NCI-H1048 (cell line): ENCODE results near the gene INSIG2.
"Not testable (repeated sequence)": the region's sequence is repeated elsewhere in the genome, so short reads cannot be mapped to it uniquely, and the experiment has no call there.

Source experiments
- DNase-seq: peaks from one replicate; lab custom pipeline; 2025; lab: John Stamatoyannopoulos, UW

INSIG2 gene

DNA sequence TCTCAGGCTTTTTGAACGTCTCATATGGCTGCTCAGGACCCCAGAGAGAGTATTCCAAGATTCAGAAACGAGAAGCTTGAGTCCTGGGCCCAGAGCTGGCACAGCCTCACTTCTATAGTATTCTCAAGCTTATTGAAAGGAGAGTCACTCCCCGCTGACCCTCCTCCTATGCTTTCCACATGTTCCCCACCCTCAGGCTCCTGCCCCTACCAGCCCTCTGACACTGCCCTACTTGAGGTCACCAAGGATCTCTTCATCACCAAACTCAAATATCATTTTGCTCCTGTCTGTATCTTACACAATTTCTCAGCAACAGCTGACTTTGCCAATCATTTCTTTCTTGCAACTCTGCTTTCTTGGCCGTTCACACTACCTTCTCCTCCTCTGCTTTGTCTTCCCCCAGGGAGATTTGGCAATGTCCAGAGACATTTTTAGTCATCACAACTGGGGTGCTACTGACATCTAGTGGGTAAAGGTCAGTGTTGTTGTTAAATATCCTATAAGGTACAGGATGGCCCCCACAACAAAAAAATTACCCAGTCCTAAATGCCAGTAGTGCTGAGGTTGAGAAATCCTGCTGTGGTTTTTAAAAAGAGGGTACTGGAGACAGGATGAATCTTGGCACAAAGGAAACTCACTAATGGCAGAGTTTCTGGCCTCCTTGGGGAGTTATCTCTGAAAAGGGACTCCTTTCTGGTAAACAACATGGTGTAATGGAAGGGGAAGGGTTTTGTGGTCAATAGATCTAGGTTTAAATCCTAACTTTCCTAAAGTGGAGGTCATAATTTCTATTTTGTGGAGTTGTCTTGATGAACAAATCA, 26.9 kb upstream of the INSIG2 start:
- no peak for DNase-seq

DNA sequence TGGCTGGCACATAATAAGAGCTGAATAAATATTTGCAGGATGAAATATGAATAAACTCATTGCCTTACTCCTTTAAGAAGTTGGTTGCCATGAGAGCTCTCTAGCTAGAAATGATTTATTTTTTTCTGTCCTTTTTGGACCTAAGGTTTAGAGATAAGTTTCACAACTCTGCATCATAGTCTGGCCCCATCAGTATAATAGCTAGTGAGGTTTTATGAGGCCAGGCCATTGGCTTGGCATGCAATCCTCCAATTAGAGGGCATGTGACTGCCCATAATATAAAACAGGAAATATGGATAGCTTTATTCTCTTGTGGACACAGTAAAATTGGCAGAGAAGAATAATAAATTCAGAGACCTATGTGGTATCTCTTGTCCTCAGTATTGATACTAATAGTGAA, 26.2 kb upstream of the INSIG2 start:
- no peak for DNase-seq

DNA sequence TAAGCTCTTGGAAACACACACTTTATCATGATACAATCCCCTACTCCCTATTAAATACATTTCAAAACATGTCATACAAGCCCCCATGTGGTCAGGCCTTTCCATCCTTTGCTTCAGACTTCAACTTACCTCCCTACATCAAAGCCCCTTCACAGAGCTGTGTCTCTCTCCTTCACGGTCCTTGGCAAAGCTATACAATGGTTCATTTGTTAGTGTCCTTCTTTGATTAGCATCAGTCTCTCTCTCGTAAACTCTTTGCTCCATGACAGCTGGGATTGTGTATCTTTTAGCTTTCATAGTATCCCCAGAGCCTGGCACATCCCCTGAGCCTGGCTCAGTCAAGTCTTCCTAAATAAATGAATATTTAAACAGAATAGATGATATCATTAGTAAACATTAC, 25.6 kb upstream of the INSIG2 start:
- no peak for DNase-seq

DNA sequence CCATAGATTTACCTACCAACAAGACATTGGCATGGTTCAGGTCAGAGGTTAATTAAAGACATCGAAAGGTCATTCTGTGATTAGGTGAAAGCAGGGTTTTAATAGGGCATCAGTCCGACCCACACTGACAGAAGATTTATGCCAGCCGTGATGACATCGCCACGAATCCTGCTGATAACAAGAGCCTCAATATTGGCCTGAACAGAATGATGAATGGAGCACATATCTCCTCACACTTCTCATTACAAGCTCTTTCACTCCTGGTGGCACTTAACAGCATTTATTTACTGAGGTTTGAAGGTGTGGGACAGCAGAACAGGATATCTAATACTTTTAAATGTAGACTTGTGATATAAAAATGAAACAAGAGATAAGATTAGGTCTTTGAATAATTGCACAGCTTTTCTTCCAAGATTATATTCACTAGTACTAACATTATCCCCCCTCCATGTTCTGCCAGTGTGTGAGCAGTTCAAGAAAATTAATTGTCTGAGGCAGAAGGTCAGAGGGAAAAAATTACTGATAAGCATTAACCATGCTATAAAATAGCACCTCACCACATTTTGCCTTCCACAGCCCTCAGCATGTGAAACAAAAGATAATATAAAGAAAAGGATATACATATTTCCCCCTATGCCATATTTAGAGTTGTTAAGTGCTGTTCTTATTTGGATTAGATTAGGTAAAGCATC, 23.1 kb upstream of the INSIG2 start:
- DNase-seq = no peak

DNA sequence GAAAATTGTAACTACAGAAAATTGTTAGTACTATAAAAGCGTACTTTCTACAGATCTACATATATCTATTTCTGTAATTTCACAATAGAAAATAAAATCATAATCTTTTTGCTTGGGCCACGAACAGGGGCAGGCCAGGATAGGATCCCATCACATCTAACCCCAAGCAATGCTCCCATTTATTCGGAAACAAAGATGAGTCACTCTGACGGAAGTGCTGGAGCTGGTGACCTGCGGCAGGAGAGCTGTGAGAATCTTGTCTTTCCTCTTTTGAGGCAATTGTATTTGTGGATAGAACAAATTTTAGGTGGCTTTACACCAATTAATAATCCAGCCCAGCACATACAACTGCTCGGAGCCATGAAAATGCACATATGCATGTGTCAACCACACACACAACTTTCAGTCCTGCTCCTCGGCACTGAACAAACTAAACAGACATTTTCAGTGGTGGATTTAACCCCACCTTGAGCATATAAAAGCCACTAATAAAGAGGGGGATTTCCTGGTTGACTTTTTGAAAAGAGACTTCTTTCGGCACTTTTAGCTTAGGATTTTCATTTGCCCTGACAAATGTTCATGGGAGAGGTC, 22.3 kb upstream of the INSIG2 start:
- DNase-seq = no peak

DNA sequence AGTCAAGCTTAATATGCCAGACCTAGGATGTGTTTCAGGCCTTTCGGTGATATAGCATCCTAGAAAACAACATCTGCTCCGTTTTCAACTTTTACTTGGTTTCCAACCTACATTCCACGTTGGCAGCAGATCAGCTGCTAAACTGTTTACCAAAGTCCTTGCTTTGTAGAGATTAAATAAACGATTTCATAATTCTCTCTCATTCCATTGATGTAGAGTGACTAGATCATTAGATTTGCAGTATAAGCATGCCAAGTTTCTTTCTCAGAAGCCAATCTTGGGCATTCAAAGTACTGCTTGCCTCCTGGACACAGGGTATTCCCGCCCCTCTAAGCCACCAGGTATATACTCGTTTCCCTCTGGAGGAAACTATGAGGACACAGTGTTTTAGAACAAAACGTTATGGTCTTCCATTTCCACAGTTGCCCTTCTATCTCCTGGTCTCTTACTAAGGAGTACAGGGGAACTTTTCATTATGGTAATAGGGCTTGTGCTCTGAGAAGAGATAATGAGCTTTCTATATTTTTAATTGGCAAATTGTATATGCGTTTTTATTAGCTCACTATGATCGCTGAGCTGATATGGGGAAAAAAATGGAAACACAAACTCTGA, 10.5 kb upstream of the INSIG2 start:
- no peak for DNase-seq

DNA sequence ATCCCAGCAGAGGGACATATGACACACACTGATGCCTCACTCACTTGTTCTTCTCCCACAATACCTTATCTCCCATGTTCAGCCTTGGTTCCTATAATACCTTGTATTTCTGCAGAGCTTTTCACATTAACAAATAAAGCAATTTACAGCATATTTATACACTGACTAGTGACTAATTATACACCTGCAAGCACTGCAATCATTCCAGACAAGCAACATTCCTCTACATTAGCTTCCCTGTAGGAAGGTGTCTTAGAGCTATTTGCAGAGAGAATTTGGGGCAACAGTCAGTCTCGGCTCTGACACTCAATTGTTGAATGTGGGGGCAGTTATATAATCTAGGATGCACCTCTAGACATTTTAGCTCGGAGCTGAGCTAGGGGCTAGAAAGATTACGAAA, 9.5 kb upstream of the INSIG2 start:
- no peak for DNase-seq

DNA sequence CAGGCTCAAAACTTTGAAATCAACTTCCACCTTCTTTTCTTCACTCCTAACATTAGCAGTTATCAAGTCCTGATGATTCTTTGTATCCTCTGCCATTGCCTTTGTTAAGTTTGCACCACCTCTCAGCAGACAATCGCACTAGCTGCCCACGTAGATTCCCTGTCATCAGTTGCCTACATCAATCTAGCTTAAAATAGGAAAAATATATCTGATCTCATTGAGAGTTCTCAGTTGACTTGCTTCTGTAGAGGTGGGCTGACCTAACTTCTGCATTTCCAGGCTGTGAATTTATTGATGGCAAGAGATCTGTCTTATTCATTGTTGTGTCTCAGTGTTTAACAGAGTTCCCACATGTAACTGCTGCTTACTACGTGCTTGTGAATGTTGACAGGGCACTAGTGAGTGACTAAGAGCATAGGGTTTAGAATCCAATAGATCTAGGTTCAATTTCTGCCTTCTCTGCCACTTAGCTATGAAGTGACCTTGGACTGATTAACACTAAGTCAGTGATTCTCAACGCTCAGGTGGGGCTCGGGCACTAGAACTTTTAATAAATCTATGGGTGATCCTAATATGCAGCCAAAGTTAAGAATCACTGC, 3.7 kb upstream of the INSIG2 start:
- no peak for DNase-seq

DNA sequence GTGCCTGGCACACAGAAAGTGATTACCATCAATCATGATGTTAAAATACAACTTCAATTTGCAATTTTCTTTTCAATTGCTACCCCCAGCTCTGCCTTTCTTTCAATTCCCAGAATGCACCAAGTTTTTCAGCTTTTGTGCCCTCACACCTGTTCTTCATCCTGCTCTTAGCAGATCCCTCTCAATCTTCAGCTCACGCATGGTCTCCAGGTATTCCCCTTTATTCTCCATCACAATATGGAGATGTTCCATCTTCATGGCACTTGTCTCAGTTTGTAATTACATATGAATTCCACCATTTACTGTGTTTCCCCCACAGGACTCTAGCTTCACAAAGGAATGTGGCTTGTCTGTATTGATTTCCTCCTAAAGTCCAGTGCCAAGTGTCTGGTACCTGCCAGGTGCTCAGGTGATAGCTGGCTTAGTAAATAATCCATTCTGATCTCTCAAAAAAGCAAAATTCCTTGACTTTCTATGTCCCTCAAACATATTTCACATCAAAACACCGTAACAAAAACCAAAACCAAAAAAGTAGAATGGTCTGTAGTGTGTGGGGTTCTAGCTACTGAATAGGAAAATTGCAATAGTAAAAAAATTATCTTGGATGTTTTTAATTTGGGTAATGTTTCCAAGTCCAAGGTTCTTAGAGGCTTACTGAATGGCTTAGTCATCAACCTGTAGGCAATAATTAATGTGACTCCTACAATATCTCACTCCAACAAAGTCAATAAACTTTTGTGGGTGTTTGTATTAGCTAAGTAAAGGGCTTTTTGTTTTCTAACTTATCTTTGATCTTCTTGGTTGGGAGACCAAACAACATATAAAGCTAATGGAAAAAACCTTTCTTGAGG, 2.9 kb upstream of the INSIG2 start:
- no peak for DNase-seq

DNA sequence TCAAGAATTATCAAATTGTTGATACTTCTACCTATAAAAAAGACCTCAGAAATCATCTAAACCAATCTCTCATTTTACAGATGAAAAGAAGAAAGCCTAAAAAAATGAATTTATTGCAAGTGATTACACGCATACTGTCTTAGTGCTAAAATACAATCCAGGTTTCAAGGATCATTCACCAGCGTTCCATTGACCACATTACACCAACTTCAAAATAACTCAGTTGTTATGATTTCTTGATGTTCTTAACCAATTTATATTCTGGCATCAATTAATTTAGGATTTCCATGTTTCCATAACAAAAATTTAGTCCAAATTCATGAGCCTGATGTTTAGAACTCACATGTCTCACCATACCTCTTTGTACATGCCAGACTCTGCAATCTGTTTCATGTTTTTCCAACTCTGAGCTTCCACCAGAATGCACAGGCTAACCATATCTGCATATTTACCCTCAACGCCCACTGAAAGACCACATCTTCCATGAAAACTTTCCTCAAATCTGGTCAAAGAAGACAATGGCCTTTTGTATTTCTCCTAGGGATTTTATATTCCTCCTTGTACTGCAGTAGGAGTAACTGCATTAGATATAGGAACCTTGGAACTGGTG, 2.1 kb upstream of the INSIG2 start:
- DNase-seq = no peak

DNA sequence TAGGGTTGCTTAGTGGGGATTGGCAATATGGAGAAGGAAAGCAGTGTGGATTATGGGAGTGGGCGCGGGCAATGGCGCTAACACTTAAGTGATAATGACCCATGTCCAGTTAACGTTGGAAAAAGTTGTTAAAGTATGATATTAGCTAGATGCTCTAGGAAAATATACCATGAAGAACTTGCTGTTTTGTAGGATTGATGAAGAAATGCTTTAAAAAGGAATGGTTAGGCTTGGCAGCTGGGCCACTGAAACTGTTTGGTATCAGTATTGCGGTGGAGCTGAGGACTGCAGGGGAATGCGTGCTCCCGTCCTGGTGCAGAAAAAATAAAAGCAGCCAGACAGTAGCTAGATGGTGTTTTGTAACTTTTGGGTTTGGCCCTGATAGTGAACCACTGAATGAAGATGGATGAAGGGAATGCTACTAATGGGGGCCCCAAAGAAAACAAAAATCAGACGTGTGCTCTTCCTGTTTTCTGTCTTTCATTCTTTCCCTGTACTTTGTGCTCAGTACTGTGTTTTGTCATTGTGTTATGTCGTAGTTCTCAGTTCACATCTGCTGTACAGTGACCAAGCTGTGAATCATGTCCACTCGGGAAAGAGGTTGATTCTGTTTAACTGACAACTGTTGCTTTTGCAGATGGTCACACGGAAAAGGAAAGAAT, 999 bp downstream of the INSIG2 start:
- DNase-seq = no peak

DNA sequence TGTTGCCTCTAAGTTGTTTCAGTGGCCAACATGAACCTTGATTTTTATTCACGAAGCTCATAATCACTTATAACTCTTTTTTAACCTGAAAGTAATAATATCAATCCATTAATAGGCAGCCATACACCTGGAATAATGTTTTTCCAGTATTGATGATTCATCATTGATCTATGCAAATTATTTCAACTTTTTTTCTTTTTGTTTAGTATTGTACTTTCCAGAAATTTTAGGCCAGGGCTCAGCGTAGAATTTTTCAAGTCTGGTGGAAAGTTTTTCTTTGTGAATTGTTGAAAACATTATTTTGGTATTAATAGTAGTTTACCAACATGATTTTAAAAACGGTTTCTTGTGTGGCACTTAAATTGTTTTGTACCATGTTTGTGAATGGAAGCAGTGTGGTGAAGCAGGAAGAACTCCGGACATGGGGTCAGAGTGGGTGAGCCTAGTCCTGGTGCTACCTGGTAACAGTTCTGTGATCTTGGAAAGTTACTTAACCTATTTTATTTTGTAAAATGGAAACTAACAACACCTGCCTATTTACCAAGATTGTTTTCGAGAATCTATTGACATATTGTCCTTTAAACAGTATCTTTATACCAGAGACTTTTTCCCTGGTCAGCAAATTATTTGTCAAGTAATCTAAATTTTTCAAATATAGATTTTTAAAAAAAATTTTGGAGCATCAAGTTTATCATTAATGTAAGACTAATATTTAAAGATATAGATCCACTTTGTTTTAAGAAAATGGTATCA, 2.3 kb downstream of the INSIG2 start:
- no peak for DNase-seq

DNA sequence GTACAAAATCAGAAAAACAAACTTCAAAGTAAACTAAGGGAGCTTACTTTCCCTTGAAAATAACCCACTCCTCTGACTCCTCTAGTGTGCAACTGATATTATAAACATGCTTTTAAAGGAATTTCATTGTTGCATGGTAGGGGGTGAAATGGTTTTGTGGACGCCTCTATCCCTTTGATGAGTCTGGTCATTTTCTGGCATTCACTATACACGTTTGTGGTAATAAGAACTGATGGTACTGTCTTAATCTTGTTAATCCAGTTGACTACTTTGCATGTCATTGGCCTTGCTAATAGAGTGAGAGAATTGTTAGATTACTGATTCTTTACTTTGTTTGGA, 2.8 kb downstream of the INSIG2 start:
- DNase-seq = no peak

DNA sequence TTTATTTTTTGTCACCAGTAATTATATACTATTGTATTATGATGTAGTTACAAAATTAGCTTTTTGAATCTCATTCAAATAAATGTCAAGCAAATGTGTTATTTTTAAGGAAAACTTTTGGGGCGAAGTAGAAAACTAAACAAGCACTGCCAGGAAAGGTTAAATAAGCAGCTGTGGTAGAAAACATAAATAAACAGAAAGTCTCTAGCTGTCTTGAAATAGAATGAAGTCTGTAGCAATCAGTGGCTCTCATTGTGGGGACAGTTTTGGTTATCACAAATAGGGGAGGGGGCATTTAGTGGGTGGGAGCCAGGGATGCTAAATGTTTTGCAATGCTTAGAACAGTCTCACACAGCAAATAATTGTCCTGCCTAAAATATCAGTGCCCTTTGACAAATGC, 3.4 kb downstream of the INSIG2 start:
- DNase-seq = no peak

DNA sequence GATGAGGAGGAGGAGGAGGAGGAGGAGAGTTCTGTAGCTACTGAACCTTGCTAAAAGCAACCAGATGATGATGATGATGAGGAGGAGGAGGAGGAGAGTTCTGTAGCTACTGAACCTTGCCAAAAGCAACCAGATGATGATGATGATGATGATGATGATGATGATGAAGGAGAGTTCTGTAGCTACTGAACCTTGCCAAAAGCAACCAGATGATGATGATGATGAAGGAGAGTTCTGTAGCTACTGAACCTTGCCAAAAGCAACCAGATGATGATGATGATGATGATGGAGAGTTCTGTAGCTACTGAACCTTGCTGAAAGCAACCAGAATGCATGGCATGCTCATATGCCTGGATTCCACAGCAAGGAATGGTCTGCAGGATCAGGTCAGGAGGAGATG, 5.8 kb downstream of the INSIG2 start:
- DNase-seq = not testable (repeated sequence)

DNA sequence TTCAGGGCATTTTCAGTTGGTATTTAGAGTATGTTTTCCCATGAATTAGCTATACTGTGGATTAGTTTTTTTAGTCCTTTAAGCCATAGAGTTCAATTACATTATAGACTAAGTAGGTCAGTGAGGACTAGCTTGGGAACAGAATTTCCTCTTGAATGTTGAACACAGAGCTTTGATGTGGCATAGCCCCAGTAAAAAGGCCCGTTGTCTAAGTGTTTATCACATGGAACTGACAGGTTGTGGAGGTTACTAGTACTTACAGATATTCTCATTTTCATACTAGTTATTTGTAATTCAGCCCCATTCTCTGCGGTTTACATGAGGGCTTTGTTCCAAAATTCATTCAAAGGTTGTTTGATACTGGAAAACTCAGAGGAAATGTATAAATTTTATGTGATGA, 6.2 kb downstream of the INSIG2 start:
- no peak for DNase-seq

DNA sequence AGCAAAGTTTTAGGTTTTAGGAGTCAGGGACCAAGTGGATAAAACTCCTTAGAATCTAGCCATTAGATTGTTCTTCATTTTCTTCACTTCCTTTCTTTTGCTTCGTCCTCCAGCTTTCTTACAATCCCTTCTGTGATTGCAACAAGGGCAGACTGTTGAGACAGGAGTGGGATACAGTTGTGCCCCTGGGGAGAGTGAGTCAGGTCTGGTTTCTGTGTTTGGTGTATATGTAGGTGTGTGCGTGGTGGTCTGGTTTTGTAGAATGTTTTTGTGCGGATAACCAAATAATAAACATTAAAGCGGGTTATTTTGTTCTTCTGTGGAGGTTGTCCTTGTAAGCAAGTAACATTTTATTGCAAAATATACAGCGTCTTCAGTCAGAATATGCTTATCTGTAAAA, 7.3 kb downstream of the INSIG2 start:
- no peak for DNase-seq

DNA sequence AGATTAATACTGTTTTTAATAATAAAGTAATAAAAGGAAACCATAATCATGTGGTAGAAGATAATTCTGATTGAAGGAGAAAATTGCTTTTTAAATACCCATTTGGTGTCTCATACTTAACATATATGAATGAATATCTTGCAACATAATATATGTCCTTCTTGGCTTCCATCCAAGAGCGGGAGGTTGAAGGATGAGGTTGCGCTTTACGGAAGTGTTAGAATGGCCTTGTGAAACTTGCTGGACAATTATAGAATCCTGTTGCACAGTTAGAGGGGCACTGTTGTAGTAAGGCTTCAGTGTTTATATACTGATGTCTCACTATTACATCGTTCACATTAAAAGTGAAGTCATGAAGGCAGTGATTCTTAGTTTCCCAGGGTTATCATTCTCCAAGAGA, 9.4 kb downstream of the INSIG2 start:
- DNase-seq = no peak

DNA sequence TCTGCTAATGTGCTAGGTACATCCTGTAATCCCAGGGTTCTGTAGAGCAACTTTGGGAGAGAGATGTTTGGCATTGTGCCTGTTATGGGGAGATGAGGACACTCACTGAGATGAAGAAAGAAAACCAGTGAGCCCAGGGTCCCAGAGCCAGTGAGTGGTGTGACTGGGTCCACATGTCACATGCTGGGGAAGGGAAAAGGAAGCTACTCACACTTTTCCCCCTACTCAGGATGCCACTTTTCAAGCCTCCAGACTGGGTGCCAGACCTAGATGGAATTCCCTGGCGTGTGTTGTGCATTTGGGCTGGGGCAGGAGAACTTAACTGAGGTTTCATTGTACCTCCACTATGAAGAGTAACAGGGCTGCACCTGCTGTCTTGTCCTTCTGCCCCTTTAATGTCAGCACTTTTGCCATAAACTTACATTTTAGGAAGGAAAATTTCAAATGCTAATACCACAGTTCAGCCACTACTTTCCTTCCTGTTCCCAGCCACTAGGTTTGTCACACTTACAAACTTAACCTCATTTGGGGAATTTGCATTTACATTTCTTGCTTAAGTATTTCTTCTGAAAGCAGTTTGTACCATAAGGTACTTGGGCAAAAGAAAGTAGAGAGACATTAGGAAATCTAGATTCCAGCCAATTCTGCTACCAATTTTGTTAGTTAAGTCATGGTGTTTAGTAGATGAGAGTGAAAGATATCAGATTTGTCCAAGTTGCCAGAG, 10.2 kb downstream of the INSIG2 start:
- no peak for DNase-seq
